NOMO-1 treated with dmso at 0.1 percent for 144 hours (cell line): ENCODE measurements around the gene AGER.
A peak's percentile ranks its signal among the peaks of the same experiment; 100 is the strongest.

ENCODE experiments used
- DNase-seq: peaks from one replicate; lab custom pipeline; 2025; ENCODE audit not compliant: unreplicated experiment; lab: John Stamatoyannopoulos, UW

The AGER gene

GRCh38 chr6:32173051-32173727 is 10.9 kb downstream of the AGER start:
- no peak for DNase-seq

GRCh38 chr6:32171234-32171633 is 12.8 kb downstream of the AGER start:
- DNase-seq = no peak

DNA sequence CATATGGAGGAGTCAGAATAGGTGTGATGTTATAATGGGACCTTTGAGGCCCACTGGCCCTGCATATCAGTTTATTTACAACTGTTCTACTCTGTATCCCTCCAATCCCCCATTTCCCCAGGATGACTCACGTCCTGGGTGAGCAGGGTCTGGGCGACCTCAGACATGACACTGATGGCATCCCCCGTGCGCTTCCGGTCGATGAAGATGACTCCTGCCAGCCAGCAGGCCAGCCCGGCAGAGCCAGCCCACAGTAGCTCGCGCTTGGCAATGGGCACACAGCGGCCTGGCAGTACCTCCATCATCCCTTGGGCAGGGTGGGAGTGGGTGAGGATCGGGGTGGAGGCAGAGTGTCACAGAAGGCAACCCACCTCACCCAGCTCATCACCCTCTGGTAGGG is 13.8 kb downstream of the AGER start:
- no peak for DNase-seq

DNA sequence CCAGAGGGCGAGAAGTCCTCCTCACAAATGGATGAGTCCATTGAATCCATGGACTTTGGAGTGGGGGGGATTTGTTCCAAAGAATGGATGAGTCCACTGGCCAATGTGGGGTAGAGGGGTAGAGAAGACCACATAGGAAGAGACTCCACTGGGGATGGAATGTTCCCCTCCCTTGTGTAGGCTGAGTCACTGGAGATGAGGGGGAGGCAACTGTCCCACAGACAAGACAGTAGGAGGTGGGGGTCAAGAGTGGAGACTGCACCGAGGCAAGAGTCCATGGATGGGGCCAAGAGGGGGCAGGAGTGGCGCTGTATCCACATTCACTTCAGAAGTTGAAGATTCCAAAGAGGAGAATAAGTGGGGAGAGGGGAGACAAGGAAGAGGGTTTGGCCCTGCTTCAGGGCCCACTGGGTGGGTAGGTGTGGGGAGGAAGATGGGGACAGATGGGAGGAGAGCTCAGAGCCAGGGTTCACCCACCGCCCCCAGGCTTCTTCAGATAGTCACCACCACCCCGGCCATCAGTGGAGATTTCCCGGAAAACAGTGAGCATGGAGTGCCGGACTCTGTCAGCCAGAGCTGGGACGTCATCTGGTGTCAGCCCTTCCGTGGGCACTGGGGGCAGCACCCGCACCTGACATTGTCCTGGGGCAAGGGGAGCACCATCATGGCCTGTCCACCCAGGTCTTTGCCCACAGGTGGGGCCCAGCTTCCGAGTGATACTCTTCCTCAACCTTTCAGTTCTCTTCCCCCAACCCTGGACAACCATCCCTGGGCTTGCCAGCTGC is 15.1 kb downstream of the AGER start:
- DNase-seq = no peak

DNA sequence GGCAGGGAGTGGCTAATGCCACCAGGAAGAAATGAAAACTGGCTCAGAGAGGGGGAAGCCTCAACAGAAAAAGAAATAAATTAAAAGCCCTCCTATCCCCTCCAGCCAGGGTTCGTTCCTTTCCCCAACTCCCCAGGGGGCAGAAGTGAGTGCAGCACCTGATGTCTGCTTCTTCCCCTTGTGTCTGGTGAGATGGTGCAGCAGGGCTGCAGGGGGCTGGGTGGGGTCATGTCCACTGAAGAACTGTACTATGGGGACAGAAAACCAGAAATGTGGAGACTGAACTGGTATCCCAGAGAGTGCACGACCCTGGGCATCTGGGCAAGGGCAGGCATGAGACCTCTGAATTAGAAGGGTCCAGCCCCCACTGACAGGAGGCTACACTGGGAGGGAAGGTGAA is 15.7 kb downstream of the AGER start:
- no peak for DNase-seq

DNA sequence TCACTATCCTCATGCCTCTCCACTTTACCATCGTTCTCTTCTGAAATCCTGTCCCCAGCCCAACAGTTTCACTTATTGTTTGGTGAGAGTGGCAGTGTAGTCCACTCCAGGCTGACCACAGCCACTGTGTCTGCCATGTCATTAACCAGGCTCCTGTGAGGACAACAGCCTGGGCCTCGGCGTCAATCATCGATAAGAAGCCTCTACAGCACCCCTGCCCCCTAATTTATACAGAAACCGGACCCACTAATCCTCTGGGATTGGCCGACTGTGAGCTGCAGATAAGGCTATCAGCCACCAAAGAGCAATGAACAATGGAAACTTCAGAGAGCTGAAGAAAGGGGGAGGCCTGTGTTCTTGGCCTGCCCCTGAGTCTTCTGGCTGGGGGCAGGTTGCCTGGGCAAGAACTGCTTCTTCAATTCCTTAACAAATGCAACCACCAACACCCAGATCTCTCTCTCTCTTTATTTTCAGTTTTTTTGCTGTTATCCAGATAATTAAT is 16.2 kb downstream of the AGER start:
- no peak for DNase-seq

DNA sequence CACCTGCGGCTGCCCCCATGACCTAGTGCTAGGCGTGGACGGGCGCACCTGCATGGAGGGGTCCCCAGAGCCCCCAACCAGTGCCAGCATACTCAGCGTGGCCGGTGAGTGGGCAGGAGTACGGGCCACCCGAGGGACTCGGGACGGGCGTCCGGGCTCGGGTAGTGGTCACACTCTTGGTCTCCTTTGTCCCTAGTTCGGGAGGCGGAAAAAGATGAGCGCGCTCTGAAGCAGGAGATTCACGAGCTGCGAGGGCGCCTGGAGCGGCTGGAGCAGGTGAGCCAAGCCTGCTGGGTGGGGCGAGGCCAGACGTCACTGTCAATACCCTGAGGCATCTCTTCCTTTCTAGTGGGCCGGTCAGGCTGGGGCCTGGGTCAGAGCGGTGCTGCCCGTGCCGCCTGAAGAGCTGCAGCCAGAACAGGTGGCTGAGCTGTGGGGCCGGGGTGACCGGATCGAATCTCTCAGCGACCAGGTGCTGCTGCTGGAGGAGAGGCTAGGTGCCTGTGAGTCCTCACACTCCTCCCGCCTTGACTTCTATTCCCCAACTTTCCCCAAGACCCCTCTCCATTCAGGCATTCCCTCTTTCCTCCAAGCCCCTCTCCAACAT is 16.8 kb downstream of the AGER start:
- DNase-seq = no peak

DNA sequence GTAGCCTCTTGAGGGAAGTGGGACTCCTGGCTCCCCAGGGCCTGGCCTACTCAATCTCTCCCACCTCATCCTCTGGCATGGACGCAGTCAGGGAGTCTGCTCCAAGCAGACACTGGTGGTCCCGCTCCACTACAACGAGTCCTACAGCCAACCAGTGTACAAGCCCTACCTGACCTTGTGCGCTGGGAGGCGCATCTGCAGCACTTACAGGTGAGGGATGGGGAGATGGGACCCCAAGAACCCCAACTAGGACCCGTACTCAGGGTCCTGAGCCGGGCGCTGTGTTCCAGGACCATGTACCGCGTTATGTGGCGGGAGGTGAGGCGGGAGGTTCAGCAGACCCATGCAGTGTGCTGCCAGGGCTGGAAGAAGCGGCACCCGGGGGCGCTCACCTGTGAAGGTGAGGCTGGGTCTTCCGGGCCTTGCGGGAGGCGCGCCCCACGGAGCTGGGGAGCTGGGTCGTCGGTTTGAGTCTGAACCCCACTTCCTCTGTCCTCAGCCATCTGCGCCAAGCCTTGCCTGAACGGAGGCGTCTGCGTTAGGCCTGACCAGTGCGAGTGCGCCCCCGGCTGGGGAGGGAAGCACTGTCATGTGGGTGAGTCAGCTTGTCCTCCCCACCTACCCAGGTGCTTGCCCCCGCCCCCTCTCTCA is 17.5 kb downstream of the AGER start:
- DNase-seq = no peak

- no peak for DNase-seq
Observed at GRCh38 chr6:32164295-32164694, 19.8 kb downstream of the AGER start, which contains the start of gene EGFL8. EGFL8 (plus strand) TSS chr6:32164595; CDS start chr6:32166166, 1,571 bp downstream.

GRCh38 chr6:32163559-32164258 is 20.3 kb downstream of the AGER start:
- no peak for DNase-seq

DNA sequence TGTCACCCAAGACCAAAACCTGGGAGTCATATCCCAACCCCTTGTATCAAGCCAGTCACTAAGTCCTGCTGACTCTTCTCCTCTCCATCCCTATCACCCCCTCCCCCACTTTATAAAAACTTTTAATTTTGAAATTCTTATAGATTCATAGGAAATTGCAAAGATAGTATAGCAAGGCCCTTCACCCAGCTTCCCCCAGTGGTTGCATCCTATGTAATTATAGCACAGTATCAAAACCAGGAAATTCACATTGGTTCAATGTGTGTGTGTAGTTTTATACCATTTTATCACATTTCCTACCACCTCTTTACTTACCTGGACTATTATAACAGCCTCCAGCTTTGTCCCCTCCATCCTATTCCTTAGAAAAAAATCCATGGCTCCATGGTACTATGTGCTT is 26.0 kb downstream of the AGER start:
- no peak for DNase-seq

DNA sequence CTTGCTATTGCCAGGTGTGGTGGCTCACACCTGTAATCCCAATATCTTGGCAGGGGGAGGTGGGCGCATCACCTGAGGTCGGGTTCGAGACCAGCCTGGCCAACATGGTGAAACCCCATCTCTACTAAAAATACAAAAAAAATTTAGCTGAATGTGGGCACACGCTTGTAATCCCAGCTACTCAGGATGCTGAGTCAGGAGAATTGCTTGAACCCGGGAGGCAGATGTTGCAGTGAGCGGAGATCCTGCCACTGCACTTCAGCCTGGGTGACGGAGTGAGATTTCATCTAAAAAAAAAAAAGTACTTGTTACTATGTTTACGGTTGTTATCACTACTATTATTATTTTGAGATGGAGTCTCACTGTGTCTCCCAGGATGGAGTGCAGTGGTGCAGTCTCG is 27.2 kb downstream of the AGER start:
- no peak for DNase-seq

GRCh38 chr6:32154514-32155161 is 29.4 kb downstream of the AGER start:
- peak; percentile 1 for DNase-seq

- DNase-seq = peak; percentile 67
Observed at GRCh38 chr6:32153564-32154513, 30.2 kb downstream of the AGER start, which contains the start of gene PPT2. PPT2 (plus strand) TSS chr6:32154141; CDS start chr6:32154595, 454 bp downstream.

DNA sequence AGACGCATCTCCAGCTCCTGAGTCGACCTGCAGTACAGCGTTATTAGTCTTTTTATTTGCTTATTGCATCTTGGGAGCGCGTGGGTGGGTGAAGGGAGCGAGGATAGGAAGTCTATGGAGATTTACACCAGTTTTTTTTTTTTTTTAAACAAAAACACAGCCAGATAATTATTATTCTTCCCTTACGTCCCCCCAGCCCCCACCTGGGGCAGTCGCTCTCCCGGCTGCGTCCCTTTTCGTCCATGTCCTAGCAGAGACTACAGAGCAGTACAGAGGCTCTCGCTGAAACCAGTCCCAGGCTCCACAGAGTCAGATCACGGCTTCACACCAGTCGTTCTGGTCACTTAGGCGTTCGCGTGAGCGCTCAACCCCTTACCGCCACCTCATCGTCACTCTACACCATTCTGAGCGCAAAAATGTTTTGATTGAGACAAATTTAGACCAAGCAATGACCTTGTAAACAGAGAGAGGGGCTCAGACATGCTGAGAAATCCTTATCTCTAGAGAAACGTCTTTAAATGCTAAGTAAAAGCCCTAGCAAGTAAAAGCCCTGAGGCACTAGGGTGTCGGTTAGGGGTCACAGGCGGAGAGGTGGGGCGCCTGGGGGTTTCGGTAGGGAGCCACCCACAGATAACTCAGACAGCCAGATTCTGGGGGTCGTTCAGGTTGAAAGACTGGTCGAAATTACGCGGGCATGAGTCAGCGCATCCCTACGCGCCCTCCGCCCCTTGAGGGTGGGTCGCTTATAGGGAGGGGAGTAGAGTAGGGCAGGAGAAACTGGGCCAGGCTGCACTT is 31.1 kb downstream of the AGER start:
- DNase-seq = no peak

DNA sequence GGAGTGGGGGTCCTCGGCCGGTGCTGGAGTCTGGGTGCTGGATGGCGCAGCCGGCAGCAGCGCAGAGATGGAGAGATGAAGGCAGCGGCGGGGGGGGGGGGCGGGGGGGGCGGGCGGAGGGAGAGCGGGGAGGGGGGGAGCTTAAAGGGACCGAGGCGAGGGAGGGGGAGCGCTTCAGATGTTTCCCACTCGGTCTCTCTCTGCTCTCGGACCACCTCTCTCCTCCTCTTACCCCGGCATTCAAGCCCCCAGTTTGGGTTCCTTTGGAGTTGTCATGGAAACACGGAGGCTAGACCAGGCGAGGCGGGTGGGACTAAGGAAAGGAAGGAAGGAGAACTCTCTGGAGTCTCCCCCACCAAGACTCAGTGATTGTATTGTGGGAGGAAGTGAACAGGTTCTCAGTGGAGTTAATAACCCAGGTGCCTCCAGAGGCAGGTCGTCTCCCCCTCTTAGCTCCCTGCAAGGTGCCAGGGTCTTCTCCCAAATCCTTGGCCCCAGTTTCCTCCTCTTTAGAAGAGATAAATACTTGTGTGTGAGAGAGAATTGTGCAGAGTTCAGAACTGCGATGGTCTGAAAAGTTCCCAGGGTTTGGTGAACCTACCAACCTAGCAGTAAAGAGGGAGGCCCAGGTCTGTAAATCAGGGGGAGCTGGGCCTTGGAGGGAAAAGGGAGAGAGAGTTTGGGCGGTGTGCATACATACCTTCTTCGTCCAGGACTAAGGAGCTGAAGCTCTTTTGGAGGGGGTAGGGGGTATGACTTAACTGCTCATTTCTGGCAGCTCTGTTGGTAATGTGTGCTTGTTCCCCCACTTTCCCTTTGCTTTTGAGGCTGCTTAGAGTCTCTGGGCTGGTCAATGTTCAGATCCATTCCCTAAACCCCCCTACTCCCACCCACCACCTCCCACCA is 31.9 kb downstream of the AGER start, which contains the start of gene PRRT1:
Gene PRRT1 (minus strand): TSS at position 77 of the 906 bp plus-strand sequence. CDS start 112 bp downstream, outside the sequence.
- DNase-seq = no peak
